A172 (cell line): ENCODE results near the gene FAM169A. TPM values are rescaled to one million over a fixed set of nuclear protein-coding genes. Genes with fewer than 3 reads are reported as not detected.
"Not testable (repeated sequence)": the region's sequence is repeated elsewhere in the genome, so short reads cannot be mapped to it uniquely, and the experiment has no call there.

ENCODE experiments used
- DNase-seq: peaks from one replicate; pipeline ENCODE4 v3.0.0-alpha.2; 2015; ENCODE audit warnings: low spot score
- total RNA-seq: library from RNA; depleted of rRNA; stranded (reverse); fragments of >200 nt; shearing (Covaris generic); gene quantifications from 2 replicates; pipeline ENCODE4 v1.2.3, GENCODE V29; 2014

The FAM169A gene
- total RNA-seq, 1 experiment from 2014 or later, result 28.3 TPM

- no peak for DNase-seq
Measured at GRCh38 chr5:74801941-74802340, 64.2 kb downstream of the FAM169A start.

DNA sequence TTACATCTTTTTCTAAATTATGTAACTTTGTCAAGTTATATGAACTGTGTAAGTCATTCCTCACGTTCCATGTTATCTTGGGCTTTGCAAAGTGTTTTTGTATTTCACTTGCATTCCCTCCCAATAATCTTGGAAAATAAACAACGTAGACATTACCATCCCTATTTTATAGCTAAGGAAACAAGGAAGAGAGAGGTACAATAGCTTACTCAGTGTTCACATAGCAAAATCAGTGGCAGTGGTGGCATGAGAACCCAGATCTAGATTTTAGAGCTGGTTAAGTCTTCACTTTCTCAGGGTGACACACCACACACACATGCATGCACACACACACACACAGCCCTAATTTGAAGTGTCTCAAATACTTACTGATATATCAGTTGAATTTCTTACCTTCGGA is 65.0 kb downstream of the FAM169A start:
- DNase-seq, result no peak

DNA sequence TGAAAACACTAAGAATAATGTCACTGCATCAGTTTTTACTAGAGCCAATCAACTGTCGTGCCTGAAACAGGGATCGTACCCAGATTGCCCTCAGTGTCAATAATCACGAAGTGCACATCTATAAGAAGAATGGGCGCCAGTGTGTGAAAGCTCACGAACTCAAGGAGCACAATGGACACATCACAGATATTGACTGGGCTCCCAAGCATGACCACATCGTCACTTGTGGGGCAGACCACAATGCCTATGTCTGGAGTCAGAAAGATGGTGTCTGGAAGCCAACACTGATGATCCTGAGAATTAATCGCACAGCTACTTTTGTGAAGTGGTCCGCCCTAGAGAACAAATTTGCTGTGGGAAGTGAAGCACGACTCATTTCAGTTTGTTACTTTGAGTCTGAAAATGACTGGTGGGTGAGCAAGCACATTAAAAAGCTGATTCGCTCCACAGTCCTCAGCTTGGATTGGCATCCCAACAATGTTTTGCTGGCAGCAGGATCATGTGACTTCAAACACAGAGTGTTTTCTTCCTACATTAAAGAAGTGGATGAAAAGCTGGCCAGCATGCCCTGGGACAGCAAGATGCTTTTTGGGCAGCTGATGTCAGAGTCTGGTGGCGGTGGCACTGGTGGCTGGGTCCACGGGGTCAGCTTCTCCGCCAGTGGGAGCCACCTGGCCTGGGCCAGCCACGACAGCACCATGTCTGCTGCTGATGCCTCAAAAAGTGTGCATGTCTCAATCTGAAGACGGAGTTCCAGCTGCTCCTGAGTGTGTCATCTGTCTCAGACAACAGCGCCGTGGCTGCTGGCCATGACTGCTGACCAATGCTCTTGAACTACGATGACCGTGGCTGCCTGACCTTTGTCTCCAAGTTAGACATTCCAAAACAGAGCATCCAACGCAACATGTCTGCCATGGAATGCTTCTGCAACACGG is 66.9 kb downstream of the FAM169A start:
- DNase-seq, result peak; percentile 38

- DNase-seq, result not testable (repeated sequence)
Measured at GRCh38 chr5:74791669-74792068, 74.5 kb downstream of the FAM169A start.

DNA sequence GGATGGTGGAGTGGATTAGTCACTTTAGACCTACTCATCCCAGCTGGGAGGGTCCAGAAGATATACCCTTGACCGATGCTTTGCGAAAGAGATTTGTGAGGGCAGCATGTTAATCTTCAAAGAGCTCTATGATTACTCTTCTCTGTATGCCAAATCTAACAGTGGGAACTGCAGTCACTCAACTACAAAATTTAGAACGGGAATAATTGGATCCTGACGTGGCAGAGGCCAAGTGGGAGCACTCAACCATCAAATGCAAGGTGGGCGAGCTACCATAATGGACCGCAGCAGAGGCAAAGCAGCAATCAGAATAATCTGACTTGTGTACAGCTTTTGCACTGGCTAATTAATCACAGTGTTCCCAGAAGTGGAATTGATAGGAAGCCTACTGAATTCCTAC is 78.8 kb downstream of the FAM169A start:
- no peak for DNase-seq

- no peak for DNase-seq
Measured at GRCh38 chr5:74786851-74787250, 79.3 kb downstream of the FAM169A start.

DNA sequence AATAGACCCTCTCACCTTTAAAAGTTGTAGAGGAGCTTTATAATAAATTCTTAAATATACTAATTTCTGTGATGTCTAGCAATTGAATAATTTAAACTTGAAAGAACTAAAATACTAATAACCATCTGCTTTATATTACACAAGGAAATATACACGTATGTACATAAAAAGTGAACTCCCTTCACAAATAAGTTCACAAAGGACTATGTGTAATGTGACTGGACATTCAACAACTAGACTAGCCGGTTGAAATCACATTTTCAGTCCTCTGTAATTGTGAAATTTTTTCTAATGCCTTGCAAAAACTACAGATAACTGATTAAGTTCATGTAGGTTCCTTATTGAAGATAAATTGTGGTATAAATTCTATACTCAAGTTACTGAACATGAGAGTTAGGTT is 87.6 kb downstream of the FAM169A start:
- no peak for DNase-seq

DNA sequence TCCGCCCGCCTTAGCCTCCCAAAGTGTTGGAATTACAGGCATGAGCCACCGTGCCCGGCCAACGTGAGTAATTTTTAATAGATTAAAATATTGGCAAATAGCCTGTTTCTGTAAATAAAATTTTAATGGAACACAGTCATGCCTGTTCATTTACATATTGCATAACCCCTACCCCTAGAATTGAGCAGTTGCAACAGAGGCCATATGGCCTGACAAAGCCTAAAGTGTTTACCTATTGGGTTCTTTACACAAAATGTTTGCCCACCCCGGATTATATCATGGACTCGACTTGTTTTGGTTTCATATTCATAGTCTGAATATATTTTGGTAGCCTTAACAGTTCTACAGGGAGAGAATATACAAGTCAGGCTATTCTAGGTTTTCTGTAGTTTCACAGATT is 93.8 kb downstream of the FAM169A start:
- no peak for DNase-seq

GRCh38 chr5:74767579-74767913 is 98.6 kb downstream of the FAM169A start:
- no peak for DNase-seq

DNA sequence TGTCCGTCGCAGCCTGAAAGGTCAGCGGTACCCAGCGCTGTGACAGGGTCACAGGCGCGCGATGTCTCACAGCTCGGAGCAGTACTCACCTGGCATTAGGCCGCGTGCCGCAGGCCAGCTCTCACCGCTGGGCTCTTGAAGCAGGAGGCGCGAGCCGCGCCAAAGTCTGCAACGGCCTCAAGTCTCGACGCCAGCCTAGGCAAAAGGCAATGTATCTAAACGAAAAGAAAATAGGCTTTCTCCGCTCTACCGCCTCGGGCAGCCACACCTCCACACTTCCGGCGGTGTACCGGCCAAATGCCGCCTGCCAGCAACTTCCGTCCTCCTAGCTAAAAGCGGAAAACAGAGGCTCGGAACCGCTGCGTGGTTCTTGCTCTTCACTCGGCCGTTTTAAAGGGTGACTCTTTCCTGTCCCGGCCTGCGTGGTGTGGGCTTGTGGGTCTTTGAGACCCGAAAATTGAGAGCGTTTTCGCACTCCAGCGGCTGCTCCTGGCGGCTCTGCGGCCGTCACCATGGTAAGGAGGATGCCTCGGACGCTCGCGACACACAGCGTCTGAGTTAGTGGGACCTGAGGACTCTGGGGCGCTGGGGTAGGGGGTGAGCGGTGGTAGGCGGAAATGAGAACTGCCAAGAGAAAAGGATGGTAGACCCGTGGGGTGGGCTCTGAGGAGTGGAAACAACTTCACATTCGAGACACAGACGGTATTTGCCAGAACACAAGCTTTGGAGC is 99.2 kb downstream of the FAM169A start, which contains the start of the genes GFM2 and NSA2:
Gene GFM2 (minus strand): TSS at position 269 of the 730 bp plus-strand sequence. CDS start 3,375 bp downstream, outside the sequence.
Gene NSA2 (plus strand): TSS at position 401 of the 730 bp plus-strand sequence. CDS start 112 bp downstream, at position 513.
- peak; percentile 92 for DNase-seq

DNA sequence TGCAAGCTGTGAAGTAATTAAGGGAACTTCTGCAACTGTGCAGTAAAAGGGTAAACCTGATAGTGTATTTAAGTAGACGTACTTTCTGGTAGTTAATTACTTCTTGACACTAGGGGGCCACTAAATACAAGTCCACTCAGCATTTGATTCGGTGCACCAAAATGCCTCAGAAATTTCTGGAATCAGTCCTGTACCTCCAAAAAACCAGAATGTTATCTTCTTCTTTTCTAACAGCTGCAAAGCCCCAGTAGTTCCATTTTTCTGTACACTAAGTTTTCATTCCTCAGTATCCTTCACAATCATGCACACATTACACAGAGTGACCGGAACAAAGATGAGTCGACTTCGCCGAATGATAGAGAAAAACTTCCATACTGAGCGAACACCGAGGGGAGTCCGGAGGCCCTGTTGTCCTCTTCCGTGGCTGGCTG is 99.8 kb downstream of the FAM169A start:
- DNase-seq, result peak; percentile 48

- DNase-seq, result no peak
Measured at GRCh38 chr5:74765929-74766328, 100.3 kb downstream of the FAM169A start.

- DNase-seq, result no peak
Measured at GRCh38 chr5:74765201-74765600, 101.0 kb downstream of the FAM169A start.

DNA sequence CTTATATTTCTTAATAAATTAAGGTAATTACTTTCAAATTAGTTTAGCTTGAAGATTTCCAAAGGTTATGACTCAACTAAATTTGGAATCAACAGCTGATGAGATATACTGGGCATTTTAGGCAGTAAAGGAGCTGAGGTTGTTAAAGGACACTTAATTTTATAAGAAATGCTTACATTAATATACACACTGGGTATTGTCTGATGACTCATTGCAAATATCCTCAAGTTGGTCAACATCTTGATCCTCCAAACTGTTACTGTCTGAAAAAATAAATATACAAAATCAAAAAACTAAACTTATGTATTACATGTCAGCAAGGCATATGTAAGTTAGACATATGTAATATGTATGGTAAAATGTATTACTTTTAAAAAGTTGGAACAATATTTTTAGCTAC is 102.7 kb downstream of the FAM169A start:
- DNase-seq, result no peak

DNA sequence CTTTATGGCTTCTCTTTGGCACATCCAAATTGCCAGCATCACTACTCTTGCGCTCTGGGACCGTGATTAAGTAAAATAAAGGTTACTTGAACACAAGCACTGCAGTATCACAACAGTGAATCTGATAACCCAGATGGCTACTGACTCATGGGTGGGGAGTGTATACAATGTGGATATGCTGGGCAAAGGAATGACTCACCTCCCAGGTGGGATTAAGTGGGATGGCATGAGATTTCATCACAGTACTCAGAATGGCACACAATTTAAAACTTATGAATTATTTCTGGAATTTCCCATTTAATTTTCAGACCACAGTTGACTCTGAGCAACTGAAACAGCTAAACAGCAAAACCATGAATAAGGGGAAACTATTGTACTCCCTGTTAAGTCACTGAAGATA is 103.6 kb downstream of the FAM169A start:
- peak; percentile 99 for DNase-seq

DNA sequence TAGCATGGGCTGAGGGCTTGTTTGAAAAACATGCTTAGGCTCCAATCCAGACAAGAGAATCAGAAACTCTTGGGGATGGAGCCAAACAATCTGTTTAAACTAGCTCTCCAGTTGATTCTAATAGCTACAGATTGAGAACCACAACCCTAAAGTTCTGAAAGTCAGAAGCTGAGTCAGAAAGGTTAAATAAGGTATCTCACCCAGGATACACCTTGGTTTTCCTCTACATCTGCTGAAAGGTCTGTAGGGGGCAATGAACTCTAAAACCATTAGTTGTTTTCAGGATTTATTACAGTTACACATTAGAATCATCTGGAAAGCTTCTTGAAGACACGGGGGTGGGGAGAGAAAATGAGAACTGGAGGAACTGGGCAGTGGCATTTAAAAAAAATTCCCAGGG is 104.9 kb downstream of the FAM169A start:
- DNase-seq, result peak; percentile 67

- not testable (repeated sequence) for DNase-seq
Measured at GRCh38 chr5:74748742-74749141, 117.4 kb downstream of the FAM169A start.

DNA sequence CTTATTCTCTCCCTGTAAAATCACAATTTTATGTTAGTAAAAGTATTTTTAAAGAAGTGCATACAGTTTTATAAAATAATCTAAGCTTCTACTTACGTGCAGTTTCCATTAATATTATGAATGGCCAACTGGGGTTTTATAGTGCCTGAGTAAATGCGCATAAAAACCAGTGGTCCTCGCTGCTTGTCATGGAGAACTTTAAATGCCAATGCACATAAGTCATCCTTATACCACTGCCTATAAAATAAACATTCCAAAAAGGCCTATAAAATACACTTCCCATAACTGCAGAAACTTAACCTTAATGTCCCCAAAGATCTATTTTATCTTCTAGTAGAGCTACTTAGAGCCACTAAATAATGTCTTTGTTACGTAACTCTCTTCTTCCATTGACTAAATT is 127.8 kb downstream of the FAM169A start:
- no peak for DNase-seq

DNA sequence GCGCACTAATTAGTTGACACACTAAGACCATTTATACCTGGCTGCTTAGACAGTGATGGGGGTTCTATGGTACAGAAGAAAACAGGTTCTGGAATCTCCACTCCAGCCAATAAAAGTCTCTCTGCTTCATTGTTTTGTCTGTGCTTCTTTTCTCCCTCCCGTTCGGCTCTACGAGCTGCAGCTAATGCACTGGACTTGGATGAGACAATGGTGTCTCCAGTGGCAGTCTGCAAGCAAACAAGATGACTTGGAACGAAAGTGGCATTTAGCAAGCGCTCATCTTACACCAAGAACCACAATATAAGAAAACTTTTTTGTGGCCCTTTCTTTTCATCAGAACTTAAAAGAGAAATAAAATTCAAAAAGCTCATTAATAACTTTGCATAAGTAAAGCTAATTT is 129.4 kb downstream of the FAM169A start:
- no peak for DNase-seq
